Astrocyte of the cerebellum (primary cell): ENCODE results near the gene ARMC6.

ENCODE experiments used
- DNase-seq: peaks from one replicate; pipeline ENCODE4 v3.0.0-alpha.2; 2011; ENCODE audit warnings: low read depth
- H3K4me3 ChIP-seq: 2 replicates; pipeline ENCODE4 v1.5.1; 2011; ENCODE audit warnings: mild to moderate bottlenecking, low read depth, low read length, moderate library complexity
- in situ Hi-C: cut with HindIII; loops from 2 replicates; pipeline ENCODE4 v1.10.0; 2017; ENCODE audit warnings: low sequenced_read_pairs
- TF ChIP-seq, protein P1 (sequence below): IDR thresholded peaks from 2 replicates; pipeline ENCODE4 v1.5.1; 2012; ENCODE audit warnings: low read length, low read depth, moderate library complexity, mild to moderate bottlenecking; ENCODE audit errors: missing control alignments

Gene ARMC6

DNA sequence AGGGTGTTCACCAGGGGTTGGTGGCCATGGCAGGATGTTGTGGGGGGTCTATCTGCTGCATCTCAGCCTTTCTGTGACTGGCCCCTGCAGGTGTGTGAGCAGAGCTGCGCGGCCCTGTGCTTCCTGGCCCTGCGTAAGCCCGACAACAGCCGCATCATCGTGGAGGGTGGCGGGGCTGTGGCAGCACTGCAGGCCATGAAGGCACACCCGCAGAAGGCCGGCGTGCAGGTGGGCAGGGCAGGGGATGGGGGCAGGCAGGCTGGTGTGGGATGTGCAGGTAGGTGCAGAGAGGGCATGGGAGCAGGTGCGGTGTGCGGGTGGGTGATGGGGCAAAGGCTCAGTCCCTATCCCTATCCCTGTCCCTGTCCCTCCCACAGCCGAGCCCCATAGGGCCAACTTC lies 22.3 kb downstream of the ARMC6 start:
- in situ Hi-C loops: no loop called here
- TF ChIP-seq, protein P1, sequence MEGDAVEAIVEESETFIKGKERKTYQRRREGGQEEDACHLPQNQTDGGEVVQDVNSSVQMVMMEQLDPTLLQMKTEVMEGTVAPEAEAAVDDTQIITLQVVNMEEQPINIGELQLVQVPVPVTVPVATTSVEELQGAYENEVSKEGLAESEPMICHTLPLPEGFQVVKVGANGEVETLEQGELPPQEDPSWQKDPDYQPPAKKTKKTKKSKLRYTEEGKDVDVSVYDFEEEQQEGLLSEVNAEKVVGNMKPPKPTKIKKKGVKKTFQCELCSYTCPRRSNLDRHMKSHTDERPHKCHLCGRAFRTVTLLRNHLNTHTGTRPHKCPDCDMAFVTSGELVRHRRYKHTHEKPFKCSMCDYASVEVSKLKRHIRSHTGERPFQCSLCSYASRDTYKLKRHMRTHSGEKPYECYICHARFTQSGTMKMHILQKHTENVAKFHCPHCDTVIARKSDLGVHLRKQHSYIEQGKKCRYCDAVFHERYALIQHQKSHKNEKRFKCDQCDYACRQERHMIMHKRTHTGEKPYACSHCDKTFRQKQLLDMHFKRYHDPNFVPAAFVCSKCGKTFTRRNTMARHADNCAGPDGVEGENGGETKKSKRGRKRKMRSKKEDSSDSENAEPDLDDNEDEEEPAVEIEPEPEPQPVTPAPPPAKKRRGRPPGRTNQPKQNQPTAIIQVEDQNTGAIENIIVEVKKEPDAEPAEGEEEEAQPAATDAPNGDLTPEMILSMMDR: no peak
- no peak for DNase-seq
- no peak overlapping the region for H3K4me3 ChIP-seq

DNA sequence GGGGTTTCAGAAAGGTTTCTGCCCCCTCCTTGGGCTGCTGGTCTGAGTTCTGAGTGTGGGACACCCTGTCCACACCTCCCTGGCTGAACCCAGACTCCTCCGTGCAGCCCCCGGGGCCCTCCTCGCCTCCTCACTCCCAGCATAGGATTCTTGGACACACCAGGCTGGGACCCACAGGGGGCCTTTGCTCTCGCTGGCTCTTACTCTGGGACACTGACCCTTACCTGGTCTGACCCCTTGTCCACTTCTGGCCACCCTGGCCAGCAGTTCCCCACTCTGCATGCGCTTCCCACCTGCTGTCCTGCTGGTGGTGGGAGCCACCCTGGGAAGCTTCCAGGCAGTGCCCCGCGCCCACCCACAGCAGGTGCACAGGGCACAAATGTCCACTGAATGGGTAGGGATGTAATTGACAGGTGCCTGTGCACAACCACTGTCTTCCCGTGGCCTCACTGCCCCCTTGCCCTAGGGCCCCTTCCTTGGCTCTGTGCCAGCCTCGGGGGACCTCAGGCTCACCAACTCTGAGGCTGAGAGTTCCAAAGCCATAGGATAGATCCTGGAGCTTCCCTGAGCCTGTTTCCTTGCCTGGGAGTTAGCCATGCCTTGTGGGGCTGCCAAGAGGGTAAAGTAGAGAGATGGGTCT lies 23.4 kb downstream of the ARMC6 start:
- DNase-seq: no peak
- no peak overlapping the region for H3K4me3 ChIP-seq
- in situ Hi-C loops: no loop called here
- TF ChIP-seq, protein P1: no peak

DNA sequence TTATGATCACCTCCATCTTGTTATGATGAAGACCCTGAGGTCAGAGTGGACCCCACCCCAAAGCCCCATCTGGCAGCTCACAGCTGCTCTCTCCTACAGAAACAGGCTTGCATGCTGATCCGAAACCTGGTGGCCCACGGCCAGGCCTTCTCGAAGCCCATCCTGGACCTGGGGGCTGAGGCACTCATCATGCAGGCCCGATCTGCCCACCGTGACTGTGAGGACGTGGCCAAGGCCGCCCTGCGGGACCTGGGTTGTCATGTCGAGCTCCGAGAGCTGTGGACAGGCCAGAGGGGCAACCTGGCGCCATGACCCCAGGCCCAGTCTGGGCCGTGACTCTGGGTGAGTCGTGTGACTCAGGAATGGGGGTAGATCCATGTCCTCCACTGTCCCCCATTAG lies 23.9 kb downstream of the ARMC6 start:
- H3K4me3 ChIP-seq: no peak overlapping the region
- no peak for DNase-seq
- in situ Hi-C loops: no loop called here

DNA sequence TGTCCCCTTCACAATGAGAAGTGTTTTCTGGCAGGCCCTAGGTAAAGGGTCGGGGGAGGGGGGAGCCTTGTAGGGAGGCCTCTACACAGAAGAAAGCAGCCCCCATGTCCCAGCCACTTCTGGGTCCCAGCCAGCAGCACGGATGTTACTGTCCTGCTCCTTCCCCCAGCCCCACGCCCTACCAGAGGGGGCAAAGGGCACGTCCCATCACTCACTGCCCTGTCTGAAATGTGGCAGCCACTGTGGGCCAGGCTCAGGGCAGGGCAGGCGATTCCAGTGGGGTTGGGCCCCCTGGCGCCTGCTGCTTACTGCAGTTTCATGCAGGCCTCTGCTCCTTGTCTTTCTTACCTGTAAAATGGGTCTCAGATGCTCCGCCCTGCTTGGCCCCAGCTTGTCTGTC lies 24.3 kb downstream of the ARMC6 start:
- TF ChIP-seq, protein P1: no peak
- H3K4me3 ChIP-seq: no peak overlapping the region
- in situ Hi-C loops: no loop called here

More for the DNA sequence above, 23.9 kb downstream of the ARMC6 start:
- TF ChIP-seq, protein P1: no peak

DNA sequence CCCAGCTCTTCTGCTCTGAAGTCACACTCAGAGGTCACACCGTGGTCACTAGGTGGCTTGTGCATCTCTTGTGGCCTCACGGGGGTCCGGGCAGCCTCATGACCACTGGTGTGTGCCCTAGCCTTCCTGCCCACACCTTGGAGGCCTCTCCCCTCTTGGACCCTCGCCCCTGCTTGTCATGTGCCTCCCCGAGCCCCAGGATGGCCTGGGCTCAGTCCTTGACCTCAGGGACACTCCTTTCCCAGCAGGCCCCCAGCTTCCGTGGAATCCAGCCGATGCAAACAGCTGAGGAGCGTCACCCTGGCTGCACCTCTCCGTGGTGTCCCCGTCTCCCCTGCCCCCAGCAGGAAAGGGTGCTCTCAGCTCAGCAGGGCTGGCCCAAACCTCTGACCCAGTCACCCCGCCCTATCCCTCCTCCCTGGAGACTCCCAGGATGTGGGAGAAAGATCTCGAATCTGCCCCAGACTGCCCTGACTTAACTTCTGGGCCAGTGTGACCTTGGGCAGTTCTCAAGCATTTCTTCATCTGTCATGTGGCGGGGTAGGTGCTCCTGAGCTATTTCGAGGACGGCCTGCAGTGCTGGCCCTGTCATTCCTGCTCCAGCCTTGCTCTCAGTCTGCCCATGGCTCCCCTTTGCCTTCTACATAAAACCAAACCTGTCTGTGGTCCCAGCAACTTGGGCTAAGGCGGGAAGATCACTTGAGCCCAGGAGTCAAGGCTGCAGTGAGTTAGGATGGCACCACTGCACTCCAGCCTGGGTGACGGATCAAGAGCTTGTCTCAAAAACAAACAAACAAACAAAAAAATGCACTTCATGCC lies 25.8 kb downstream of the ARMC6 start:
- H3K4me3 ChIP-seq: no peak overlapping the region
- in situ Hi-C loops: no loop called here
- TF ChIP-seq, protein P1: no peak
- DNase-seq: no peak

More for the DNA sequence above, 24.3 kb downstream of the ARMC6 start:
- no peak for DNase-seq

DNA sequence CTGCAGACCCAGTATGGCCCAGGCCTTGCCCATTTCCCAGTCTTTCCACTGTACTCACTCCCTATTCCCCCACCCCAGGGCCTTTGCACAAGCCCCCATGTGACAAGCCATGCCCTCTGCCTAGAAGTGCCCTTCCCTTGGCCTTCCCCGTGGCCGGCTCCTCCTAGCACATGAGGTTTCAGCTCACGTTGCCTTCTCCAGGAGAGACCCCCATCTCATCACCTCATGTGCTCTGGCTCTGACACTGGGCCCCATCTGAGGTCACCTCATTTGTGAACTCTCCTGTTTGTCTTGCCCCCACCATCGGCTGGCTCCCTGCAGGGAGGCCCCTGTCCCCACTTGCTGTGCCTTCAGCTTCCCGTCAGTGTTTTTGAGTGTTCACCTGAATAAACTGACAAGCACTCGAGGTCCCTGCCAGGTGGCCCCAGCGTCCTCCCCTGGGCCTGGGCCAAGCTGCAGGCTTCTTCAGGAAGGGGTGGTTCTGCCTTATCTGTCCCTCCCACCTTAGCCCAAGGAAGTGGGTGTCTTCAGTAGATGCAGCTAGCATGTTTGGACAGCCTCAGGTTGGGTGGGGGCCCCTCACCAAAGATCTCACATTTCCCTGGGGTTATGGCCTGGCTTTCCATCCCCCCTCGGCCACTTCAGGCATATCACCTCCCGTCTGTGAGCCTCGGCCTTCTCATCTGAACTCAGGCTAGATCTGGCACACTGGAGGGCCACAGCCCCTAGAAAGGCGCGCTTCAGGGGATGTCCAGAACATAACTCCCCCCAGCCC lies 26.6 kb downstream of the ARMC6 start:
- no peak overlapping the region for H3K4me3 ChIP-seq
- in situ Hi-C loops: no loop called here
- TF ChIP-seq, protein P1: no peak
- no peak for DNase-seq
